Esophagus muscularis mucosa (tissue), 3 donors: Measurements from ENCODE around the gene PAFAH1B2.

Experiments used
- CTCF ChIP-seq, 3 experiments: fragments of 200-600 bp in 2 of 3; fragments of 450-650 bp in 1 of 3; sonication (generic) in 2 of 3; IDR thresholded peaks; one replicate each; pipeline ENCODE4 v1.5.1; 2017 to 2019; ENCODE audit warnings: antibody characterized with exemption in 3 of 3, mild to moderate bottlenecking in 2 of 3, moderate library complexity in 1 of 3
- EP300 ChIP-seq: sonication (generic); formaldehyde crosslinking; IDR thresholded peaks from one replicate; pipeline ENCODE4 v1.6.1; 2017; ENCODE audit warnings: antibody characterized with exemption

GRCh38 chr11:117205211-117205818 is 61.2 kb downstream of the PAFAH1B2 start:
- TF ChIP-seq EP300 = no peak
- no peak for TF ChIP-seq CTCF (IDR thresholded peaks at IDR 0.05)
